HG03520 (cell line): ENCODE data around the gene TRPV5.

Experiments used
- ATAC-seq: cut with Tn5 transposase; IDR thresholded peaks from one replicate; pipeline ENCODE4 v1.9.1; 2021; ENCODE audit warnings: mild to moderate bottlenecking, moderate library complexity; ENCODE audit not compliant: unreplicated experiment

TRPV5 gene

GRCh38 chr7:142873281-142873784, 60.2 kb downstream of the TRPV5 start:
- peak; percentile 72 for ATAC-seq

DNA sequence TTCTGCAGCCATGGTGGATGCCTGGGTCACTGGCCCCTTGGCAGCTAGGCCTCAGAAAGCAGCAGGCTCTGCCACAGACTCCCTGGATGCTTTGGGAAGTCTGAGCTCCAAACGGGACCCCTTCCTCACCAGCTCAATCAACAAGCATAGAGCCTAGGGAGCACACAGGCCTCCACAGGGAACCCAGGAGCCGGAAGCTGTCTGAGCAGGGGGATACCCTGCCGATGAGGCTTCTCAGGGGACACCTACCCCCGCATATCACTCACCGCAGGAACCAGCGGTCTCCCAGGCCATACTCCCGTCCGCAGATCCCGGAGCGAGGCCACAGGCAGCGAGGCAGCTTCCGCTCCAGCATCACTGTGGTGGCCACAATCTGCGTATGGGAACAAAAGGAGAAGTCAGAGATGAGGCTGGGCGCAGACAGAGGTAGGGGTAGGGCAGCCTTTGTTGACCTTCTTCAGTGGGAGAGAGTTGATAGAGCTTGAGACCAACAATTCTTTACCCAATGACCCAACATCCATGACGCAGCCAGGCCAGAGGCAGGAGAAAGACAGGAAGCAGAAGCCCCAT, 61.4 kb downstream of the TRPV5 start:
- no peak for ATAC-seq

DNA sequence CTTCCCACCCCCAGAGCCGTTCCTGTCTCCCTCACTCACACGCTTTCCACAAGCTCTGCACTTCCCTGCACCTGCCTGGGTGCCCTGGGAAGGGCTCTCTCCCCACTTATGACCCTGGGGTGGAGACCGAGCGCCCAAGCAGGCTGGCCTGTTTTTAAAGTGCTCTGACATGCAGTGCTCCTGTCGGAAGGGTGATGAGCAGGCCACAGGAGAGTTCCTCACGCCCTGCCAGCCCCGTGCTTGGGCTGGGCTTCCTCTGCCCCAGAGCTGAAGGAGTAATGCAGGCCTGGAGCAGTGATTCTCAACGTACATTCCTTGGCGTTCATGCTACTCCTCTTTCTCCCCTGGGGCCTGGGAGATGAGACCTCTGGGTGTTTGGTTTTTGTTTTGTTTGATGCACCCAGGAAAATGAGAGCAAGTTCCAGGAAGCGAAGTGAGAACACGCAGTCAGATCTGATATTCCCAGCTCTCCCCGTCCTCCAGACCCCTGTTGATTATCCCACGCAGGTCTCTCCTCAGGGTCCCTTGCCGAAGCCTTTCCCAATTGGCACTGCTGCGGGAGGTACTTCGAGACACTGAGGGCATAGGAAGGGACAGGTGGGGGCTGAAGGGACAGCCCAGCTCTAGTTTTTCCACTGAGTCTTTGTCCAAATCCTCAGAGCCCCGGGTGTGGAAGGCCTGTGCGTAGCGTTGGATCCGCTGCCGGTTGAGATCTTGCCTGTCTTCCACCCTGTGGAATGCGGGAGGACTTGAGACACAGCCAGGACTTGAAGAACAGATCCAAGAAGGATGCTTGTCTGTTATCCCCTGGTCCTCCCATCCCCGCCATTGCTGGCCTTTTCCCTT, 62.1 kb downstream of the TRPV5 start:
- ATAC-seq: no peak

- no peak for ATAC-seq
Observed at GRCh38 chr7:142870566-142871259, 62.8 kb downstream of the TRPV5 start.

DNA sequence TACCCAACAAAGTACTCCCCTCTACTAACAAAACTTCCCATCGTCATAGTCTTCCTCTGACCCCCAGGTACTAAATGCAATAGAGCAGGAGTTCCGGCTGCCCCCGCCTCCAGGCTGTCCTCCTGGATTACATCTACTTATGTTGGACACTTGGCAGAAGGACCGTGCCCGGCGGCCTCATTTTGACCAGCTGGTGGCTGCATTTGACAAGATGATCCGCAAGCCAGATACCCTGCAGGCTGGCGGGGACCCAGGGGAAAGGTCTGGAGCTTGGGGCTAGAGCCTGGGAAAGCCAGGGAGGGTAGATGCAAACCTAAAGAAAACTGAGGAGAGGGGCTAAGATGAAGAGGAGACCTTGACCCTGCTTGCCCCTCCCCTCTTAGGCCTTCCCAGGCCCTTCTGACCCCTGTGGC, 63.4 kb downstream of the TRPV5 start:
- ATAC-seq: no peak

- ATAC-seq: no peak
Observed at GRCh38 chr7:142869434-142869833, 64.1 kb downstream of the TRPV5 start.

DNA sequence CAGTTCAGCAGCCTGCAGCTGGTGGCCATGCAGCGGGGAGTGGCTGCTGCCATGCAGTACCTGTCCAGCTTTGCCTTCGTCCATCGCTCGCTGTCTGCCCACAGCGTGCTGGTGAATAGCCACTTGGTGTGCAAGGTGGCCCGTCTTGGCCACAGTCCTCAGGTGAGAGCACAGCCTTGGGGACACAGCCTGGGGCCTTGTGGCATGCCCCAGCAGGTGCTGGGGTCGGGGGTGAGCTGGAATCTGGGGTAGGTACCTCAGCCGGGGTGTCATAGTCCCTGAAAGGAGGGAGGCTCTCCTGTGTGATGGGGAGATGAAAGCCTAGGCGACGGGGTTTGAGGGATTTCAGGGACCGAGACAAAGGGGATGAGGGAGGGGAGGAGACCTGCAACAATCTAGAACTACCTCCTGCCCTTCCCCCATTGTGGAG, 64.5 kb downstream of the TRPV5 start:
- no peak for ATAC-seq

DNA sequence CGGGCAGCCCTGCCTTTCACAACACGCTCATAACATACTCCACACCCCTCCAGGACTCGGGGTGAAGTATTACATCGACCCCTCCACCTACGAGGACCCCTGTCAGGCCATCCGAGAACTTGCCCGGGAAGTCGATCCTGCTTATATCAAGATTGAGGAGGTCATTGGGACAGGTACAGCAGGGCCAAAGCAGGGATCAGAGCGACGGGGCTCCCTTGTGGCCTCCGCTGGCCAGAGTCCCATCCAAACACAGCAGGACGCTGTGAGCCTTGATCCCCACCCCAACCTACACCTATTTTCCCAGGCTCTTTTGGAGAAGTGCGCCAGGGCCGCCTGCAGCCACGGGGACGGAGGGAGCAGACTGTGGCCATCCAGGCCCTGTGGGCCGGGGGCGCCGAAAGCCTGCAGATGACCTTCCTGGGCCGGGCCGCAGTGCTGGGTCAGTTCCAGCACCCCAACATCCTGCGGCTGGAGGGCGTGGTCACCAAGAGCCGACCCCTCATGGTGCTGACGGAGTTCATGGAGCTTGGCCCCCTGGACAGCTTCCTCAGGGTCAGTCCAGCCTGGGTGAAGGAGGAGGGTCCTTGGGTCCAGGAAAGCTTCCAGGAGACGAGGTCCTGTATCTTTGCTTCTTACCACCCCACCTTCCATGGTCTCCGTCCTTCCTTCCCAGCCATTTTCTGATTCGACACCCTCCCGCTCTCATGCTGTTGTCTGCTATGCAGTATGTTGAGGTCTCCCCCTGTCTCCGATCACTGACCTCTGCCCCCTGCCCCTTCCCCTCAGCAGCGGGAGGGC, 65.2 kb downstream of the TRPV5 start:
- no peak for ATAC-seq

- ATAC-seq: no peak
Observed at GRCh38 chr7:142867398-142868187, 66.0 kb downstream of the TRPV5 start.

DNA sequence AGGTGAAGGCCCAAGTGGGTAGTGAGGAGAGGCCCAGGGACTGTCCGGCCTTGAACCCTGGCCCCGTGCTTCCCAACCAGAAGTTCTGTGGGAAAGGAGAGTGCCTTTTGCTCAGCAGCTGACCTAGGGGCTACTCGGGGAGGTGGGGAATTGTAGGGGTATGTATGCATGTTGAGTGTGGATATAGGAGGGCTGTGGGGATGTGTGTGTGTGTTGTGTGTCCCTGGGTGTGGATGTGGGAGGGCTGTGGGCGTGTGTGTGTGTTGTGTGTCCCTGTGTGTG, 66.5 kb downstream of the TRPV5 start:
- no peak for ATAC-seq

GRCh38 chr7:142866361-142867096, 67.0 kb downstream of the TRPV5 start:
- ATAC-seq: no peak

- ATAC-seq: no peak
Observed at GRCh38 chr7:142865766-142866165, 67.8 kb downstream of the TRPV5 start.

- no peak for ATAC-seq
Observed at GRCh38 chr7:142864980-142865747, 68.4 kb downstream of the TRPV5 start.

- no peak for ATAC-seq
Observed at GRCh38 chr7:142863891-142864685, 69.5 kb downstream of the TRPV5 start.

DNA sequence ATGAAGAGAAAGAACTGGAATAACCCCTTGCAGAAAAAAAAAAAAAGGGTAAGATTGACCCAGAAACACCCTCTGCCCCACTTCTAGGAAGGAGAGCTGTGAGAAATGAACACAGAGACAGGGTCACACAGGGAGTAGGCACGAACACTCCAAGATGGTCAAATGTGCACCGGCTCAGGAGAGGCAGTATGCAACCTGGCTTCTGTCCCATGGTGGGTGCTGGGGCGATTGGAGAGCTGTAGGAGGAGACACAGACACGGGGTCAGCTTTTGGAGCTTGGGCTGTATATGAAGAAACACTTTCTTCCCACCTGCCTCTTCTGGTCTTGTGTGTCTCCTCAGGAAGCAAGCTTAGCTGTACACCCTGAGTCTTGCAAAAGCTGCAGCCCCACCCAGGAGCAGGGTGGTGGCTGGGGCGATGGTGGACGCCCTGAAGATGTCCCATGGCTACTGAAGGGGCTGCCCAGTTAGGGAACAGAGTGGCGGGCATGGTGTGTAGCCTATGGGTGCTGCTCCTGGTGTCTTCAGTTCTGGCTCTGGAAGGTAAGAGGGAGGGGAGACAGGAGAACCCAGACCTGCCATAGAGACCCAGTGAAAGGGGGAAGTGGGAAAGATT, 70.7 kb downstream of the TRPV5 start:
- ATAC-seq: no peak

DNA sequence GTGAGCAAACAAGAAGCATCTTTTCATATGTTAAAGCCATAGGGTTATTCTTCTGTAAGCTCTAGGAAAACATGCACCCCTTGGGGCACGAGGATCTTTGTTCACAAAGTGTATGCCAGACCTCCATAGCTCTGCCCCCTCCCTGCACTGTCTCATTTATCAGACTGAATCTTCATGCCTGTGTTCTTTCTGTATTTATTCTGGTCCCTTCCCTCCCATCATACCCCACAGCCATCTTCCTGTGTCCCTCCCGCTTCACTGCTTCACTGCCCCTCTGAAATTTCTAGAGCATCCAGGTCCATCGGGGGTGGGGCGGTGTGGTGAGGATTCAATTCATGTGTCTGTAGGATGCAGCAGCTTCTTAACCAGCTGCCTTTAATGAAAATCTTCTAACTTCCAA, 71.2 kb downstream of the TRPV5 start:
- ATAC-seq: no peak

GRCh38 chr7:142860968-142861367, 72.6 kb downstream of the TRPV5 start:
- no peak for ATAC-seq

DNA sequence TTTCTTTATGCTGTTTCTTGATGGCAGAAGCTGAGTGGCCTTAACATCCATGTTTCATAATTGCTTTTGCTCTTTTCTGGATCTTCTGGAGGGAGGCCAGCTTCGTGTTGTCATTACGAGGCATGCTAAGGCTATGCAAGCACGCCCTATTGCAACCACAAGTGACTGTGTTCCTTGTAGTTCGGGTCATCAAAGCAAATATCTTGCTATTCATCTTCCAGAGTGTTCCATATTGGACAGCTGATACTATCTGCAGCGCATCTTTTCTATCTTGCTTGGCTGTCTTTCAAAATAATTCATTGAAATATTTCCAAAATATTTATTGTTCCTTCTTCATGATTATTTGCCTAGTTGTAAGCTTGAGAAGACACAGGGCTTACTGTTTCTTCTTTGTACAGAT, 73.7 kb downstream of the TRPV5 start:
- ATAC-seq: no peak
